Neural cell (in vitro differentiated cells): ENCODE data around the gene IL10RA. TPM values are rescaled to one million over a fixed set of nuclear protein-coding genes. Genes with fewer than 3 reads are reported as not detected.

Experiments
- H2AFZ ChIP-seq: fragments of 200-600, 300-800 bp; sonication (generic), shearing (Covaris generic); 2 replicates; pipeline ENCODE4 v1.6.0; 2014; ENCODE audit warnings: low read depth, mild to moderate bottlenecking, antibody characterized with exemption, low read length, moderate library complexity
- H3F3A ChIP-seq: fragments of 200-600 bp; shearing (Covaris generic); 2 replicates; pipeline ENCODE4 v1.6.1; 2016; ENCODE audit warnings: mild to moderate bottlenecking, moderate library complexity, mixed read lengths, antibody characterized with exemption, low read length; ENCODE audit not compliant: insufficient read depth, poor library complexity, severe bottlenecking
- H3K27ac ChIP-seq: fragments of 200-600, 300-800 bp; sonication (generic), shearing (Covaris generic); 2 replicates; pipeline ENCODE4 v1.5.1; 2014; ENCODE audit warnings: mild to moderate bottlenecking, low read length, moderate library complexity
- H3K27me3 ChIP-seq: fragments of 300-800, 200-600 bp; sonication (generic), shearing (Covaris generic); 2 replicates; pipeline ENCODE4 v1.6.0; 2014; ENCODE audit warnings: mild to moderate bottlenecking, low read depth, low read length, moderate library complexity; ENCODE audit not compliant: insufficient read depth
- H3K36me3 ChIP-seq: fragments of 300-800, 200-600 bp; sonication (generic), shearing (Covaris generic); 2 replicates; pipeline ENCODE4 v1.5.1; 2014; ENCODE audit warnings: mild to moderate bottlenecking, antibody characterized with exemption, low read length, moderate library complexity; ENCODE audit not compliant: insufficient read depth
- H3K4me2 ChIP-seq: fragments of 300-800, 200-600 bp; sonication (generic), shearing (Covaris generic); 2 replicates; pipeline ENCODE4 v1.6.0; 2014; ENCODE audit warnings: mild to moderate bottlenecking, low read length
- H3K4me3 ChIP-seq: fragments of 300-800, 200-600 bp; sonication (generic), shearing (Covaris generic); 2 replicates; pipeline ENCODE4 v1.5.1; 2014; ENCODE audit warnings: mild to moderate bottlenecking, low read length, moderate library complexity
- H3K79me2 ChIP-seq: fragments of 200-600 bp; shearing (Covaris generic); replicated peaks from 2 replicates; pipeline ENCODE4 v1.6.0; 2014; ENCODE audit warnings: mild to moderate bottlenecking, low read length, moderate library complexity; ENCODE audit not compliant: insufficient read depth
- H3K9ac ChIP-seq: fragments of 300-800, 200-600 bp; sonication (generic), shearing (Covaris generic); 2 replicates; pipeline ENCODE4 v1.6.1; 2016; ENCODE audit warnings: mild to moderate bottlenecking, low read length, mixed read lengths
- H3K9me2 ChIP-seq: fragments of 200-600 bp; shearing (Covaris generic); 2 replicates; pipeline ENCODE4 v1.6.1; 2016; ENCODE audit warnings: mild to moderate bottlenecking, low read length, mixed read lengths; ENCODE audit not compliant: insufficient read depth
- H3K9me3 ChIP-seq: fragments of 200-600, 300-800 bp; sonication (generic), shearing (Covaris generic); 2 replicates; pipeline ENCODE4 v1.6.1; 2016; ENCODE audit warnings: mild to moderate bottlenecking, mixed run types, low read length, moderate library complexity, mixed read lengths
- H4K20me1 ChIP-seq: fragments of 200-600 bp; shearing (Covaris generic); 2 replicates; pipeline ENCODE4 v1.6.1; 2016; ENCODE audit warnings: mild to moderate bottlenecking, mixed run types; ENCODE audit not compliant: insufficient read depth
- CTCF ChIP-seq: fragments of 450-650 bp; IDR thresholded peaks from 2 replicates; pipeline ENCODE4 v1.5.1; 2014; ENCODE audit warnings: antibody characterized with exemption, mild to moderate bottlenecking, moderate library complexity; ENCODE audit not compliant: poor library complexity, severe bottlenecking
- EP300 ChIP-seq: fragments of 450-650 bp; conservative IDR thresholded peaks from 2 replicates; pipeline ENCODE4 v1.6.1; 2014; ENCODE audit warnings: antibody characterized with exemption, mild to moderate bottlenecking, moderate library complexity; ENCODE audit not compliant: poor library complexity, severe bottlenecking
- EZH2 ChIP-seq: fragments of 200-600, 300-800 bp; shearing (Covaris generic), sonication (generic); IDR thresholded peaks from 2 replicates; pipeline ENCODE4 v1.6.1; 2014; ENCODE audit warnings: antibody characterized with exemption, low read length, borderline replicate concordance, mild to moderate bottlenecking; ENCODE audit not compliant: insufficient read depth, poor library complexity, severe bottlenecking
- MXI1 ChIP-seq: fragments of 450-650 bp; conservative IDR thresholded peaks from 2 replicates; pipeline ENCODE4 v1.6.1; 2014; ENCODE audit warnings: antibody characterized with exemption, mild to moderate bottlenecking; ENCODE audit not compliant: poor library complexity, severe bottlenecking
- POLR2AphosphoS5 ChIP-seq: IDR thresholded peaks from 2 replicates; pipeline ENCODE4 v1.6.1; 2012
- RAD21 ChIP-seq: fragments of 450-650 bp; conservative IDR thresholded peaks from 2 replicates; pipeline ENCODE4 v1.6.1; 2014; ENCODE audit warnings: antibody characterized with exemption, mild to moderate bottlenecking, moderate library complexity
- REST ChIP-seq: IDR thresholded peaks from 2 replicates; pipeline ENCODE4 v1.6.1; 2012; ENCODE audit warnings: borderline replicate concordance
- SMC3 ChIP-seq: fragments of 450-650 bp; conservative IDR thresholded peaks from 2 replicates; pipeline ENCODE4 v1.6.1; 2014; ENCODE audit warnings: antibody characterized with exemption, mild to moderate bottlenecking, moderate library complexity; ENCODE audit not compliant: poor library complexity
- TAF1 ChIP-seq: IDR thresholded peaks from 2 replicates; pipeline ENCODE4 v1.6.1; 2012; ENCODE audit warnings: low read depth
- polyA plus RNA-seq: library from polyadenylated mRNA; depleted of rRNA; stranded (reverse); fragments of >200 nt; gene quantifications from 2 replicates; pipeline ENCODE4 v1.2.3, GENCODE V29; 2014

Gene IL10RA
- polyA plus RNA-seq, 1 donor from 2014 or later = 1.1 TPM

GRCh38 chr11:118042141-118042540, 55.9 kb downstream of the IL10RA start:
- H3K9ac ChIP-seq = no peak overlapping the region
- no peaks in the 10 kb centered on the region for H3K36me3 ChIP-seq
- no peak overlapping the region for H3K4me2 ChIP-seq
- H3K79me2 ChIP-seq = no peaks in the 10 kb centered on the region
- H3K4me3 ChIP-seq = no peak overlapping the region
- H3K27ac ChIP-seq = no peak overlapping the region
- H3K27me3 ChIP-seq = no peaks in the 10 kb centered on the region
- no peaks in the 10 kb centered on the region for H3F3A ChIP-seq
- no peak overlapping the region for H2AFZ ChIP-seq
- TF ChIP-seq MXI1 = no peak
- no peak for TF ChIP-seq POLR2AphosphoS5
- TF ChIP-seq EP300 = no peak
- no peak for TF ChIP-seq CTCF
- TF ChIP-seq REST = no peak
- no peak for TF ChIP-seq RAD21
- no peak for TF ChIP-seq SMC3
- no peak for TF ChIP-seq TAF1
- no peak for TF ChIP-seq EZH2
- no peaks in the 10 kb centered on the region for H3K9me2 ChIP-seq
- H3K9me3 ChIP-seq = no peaks in the 10 kb centered on the region
- no peaks in the 10 kb centered on the region for H4K20me1 ChIP-seq

GRCh38 chr11:118042796-118043195, 56.6 kb downstream of the IL10RA start:
- Histone ChIP-seq H3K9me2 (no peaks in the 10 kb centered on the region), H3K4me3 (no peak overlapping the region), H3K79me2 (no peaks in the 10 kb centered on the region), H3K36me3 (no peaks in the 10 kb centered on the region), H3K27ac (no peak overlapping the region), H2AFZ (no peak overlapping the region), H3K9ac (no peak overlapping the region), H4K20me1 (no peaks in the 10 kb centered on the region), H3K9me3 (no peaks in the 10 kb centered on the region), H3F3A (no peaks in the 10 kb centered on the region), H3K27me3 (no peaks in the 10 kb centered on the region), H3K4me2 (no peak overlapping the region)
- TF ChIP-seq SMC3 (no peak), MXI1 (no peak), CTCF (no peak), EP300 (no peak), EZH2 (no peak), REST (no peak), RAD21 (no peak), TAF1 (no peak), POLR2AphosphoS5 (no peak)
